Keratinocyte (primary cell): ENCODE data around the gene CDKN2AIP. TPM values are rescaled to one million over a fixed set of nuclear protein-coding genes. Genes with fewer than 3 reads are reported as not detected.

ENCODE experiments used
- DNase-seq: peaks from one replicate; pipeline ENCODE4 v3.0.0-alpha.2; 2011; ENCODE audit warnings: low read depth, missing footprints, low spot score
- FAIRE-seq: peaks from 2 replicates; lab custom pipeline; 2011; peaks lifted over from hg19 to GRCh38; lab: Jason Lieb, UNC
- H2AFZ ChIP-seq: 2 replicates; pipeline ENCODE4 v1.6.0; 2012; ENCODE audit warnings: low read length, control low read depth, inconsistent platforms; ENCODE audit not compliant: control insufficient read depth
- H3K27ac ChIP-seq: 2 replicates; pipeline ENCODE4 v1.5.1; 2011; ENCODE audit warnings: low read length; ENCODE audit not compliant: control insufficient read depth, insufficient read depth
- H3K27me3 ChIP-seq: 3 replicates; pipeline ENCODE4 v1.6.0; 2011; ENCODE audit warnings: low read length; ENCODE audit not compliant: control insufficient read depth, insufficient read depth; ENCODE audit errors: extremely low read depth
- H3K36me3 ChIP-seq, 2 experiments: 2 replicates in 1 of 2; 3 replicates in 1 of 2; pipeline ENCODE4 v1.5.1; 2011; ENCODE audit warnings: low read length in 2 of 2, mild to moderate bottlenecking in 1 of 2; ENCODE audit not compliant: control insufficient read depth in 2 of 2, insufficient read depth in 2 of 2; ENCODE audit errors: extremely low read depth in 1 of 2
- H3K4me1 ChIP-seq: 3 replicates; pipeline ENCODE4 v1.5.1; 2011; ENCODE audit warnings: low read length; ENCODE audit not compliant: control insufficient read depth, insufficient read depth; ENCODE audit errors: extremely low read depth
- H3K4me2 ChIP-seq: 3 replicates; pipeline ENCODE4 v1.6.0; 2011; ENCODE audit warnings: low read depth, low read length; ENCODE audit not compliant: control insufficient read depth, insufficient read depth; ENCODE audit errors: extremely low read depth
- H3K4me3 ChIP-seq, 3 experiments: fragments of 200-600 bp in 1 of 3; sonication (generic) in 1 of 3; 2 replicates in 2 of 3; 3 replicates in 1 of 3; pipeline ENCODE4 v1.5.1; 2011 to 2016; ENCODE audit warnings: low read length in 3 of 3, mild to moderate bottlenecking in 3 of 3, control low read depth in 2 of 3, inconsistent platforms in 1 of 3, low read depth in 1 of 3, mixed read lengths in 1 of 3, mixed run types in 1 of 3, moderate library complexity in 1 of 3; ENCODE audit not compliant: control insufficient read depth in 2 of 3, insufficient read depth in 2 of 3; ENCODE audit errors: extremely low read depth in 1 of 3
- H3K79me2 ChIP-seq: 2 replicates; pipeline ENCODE4 v1.6.0; 2012; ENCODE audit warnings: low read length; ENCODE audit not compliant: control insufficient read depth, insufficient read depth
- H3K9ac ChIP-seq: 3 replicates; pipeline ENCODE4 v1.6.0; 2011; ENCODE audit warnings: low read length; ENCODE audit not compliant: control insufficient read depth, insufficient read depth; ENCODE audit errors: extremely low read depth
- H3K9me1 ChIP-seq: 3 replicates; pipeline ENCODE4 v1.6.0; 2011; ENCODE audit warnings: low read length; ENCODE audit not compliant: control insufficient read depth, insufficient read depth; ENCODE audit errors: extremely low read depth
- H3K9me3 ChIP-seq: 2 replicates; pipeline ENCODE4 v1.5.1; 2012; ENCODE audit warnings: low read depth, low read length; ENCODE audit not compliant: control insufficient read depth
- H4K20me1 ChIP-seq: 3 replicates; pipeline ENCODE4 v1.6.0; 2011; ENCODE audit warnings: low read length; ENCODE audit not compliant: control insufficient read depth, insufficient read depth; ENCODE audit errors: extremely low read depth
- CTCF ChIP-seq, 3 experiments: IDR thresholded peaks in 1 of 3; conservative IDR thresholded peaks in 1 of 3; optimal IDR thresholded peaks in 1 of 3; 2 replicates in 2 of 3; 3 replicates in 1 of 3; pipeline versions ENCODE3 to v1.5.1; 2011; ENCODE audit warnings: low read length in 3 of 3, mild to moderate bottlenecking in 3 of 3, moderate library complexity in 2 of 3, control low read depth in 1 of 3, inconsistent platforms in 1 of 3; ENCODE audit not compliant: insufficient read depth in 2 of 3; ENCODE audit errors: extremely low read depth in 1 of 3
- EZH2 ChIP-seq: IDR thresholded peaks from one replicate; pipeline ENCODE4 v1.6.1; 2012; ENCODE audit warnings: inconsistent platforms, mild to moderate bottlenecking, low read length, moderate library complexity
- dilution Hi-C: fragments of 300-500 bp; cut with MboI; formaldehyde crosslinking; loops from one replicate; pipeline ENCODE4 v1.7.0; 2020; ENCODE audit warnings: low sequenced_read_pairs; ENCODE audit not compliant: extremely low pct_ligation_motif_present
- polyA plus RNA-seq, 5 experiments: library from polyadenylated mRNA; depleted of rRNA in 3 of 5; stranded (reverse) in 3 of 5; stranded (forward) in 1 of 5; unstranded in 1 of 5; fragments of >200 nt; gene quantifications; 1 replicate in 1 of 5; 2 replicates in 3 of 5; 3 replicates in 1 of 5; pipeline versions ENCODE4 v1.2.1 to v1.2.3, GENCODE V29; 2011 to 2012; ENCODE audit warnings: missing spikeins in 2 of 5, low read depth in 1 of 5, low replicate concordance in 1 of 5

CDKN2AIP gene
- polyA plus RNA-seq, 1 donor (not counting 4 experiments of a cell fraction or from before 2014, with no cell fraction given) = 13.6 TPM

- H3K79me2 ChIP-seq = no peaks in the 10 kb centered on the region
- no peak overlapping the region for H3K9ac ChIP-seq
- H3K4me1 ChIP-seq = no peaks in the 10 kb centered on the region
- no peak overlapping the region for H3K4me2 ChIP-seq
- dilution Hi-C loops = no loop called here
- no peak overlapping the region for H3K4me3 ChIP-seq
- H2AFZ ChIP-seq = no peak overlapping the region
- TF ChIP-seq CTCF (optimal IDR thresholded peaks at IDR 0.05 in 1 of 3, IDR thresholded peaks at IDR 0.05 in 1 of 3, conservative IDR thresholded peaks at IDR 0.05 in 1 of 3; ENCODE audit: extremely low read depth in 1 of 3, insufficient read depth in 2 of 3, low read length in 3 of 3) = no peak
- no peak for TF ChIP-seq EZH2
- FAIRE-seq (no peak), DNase-seq (no peak)
- no peak overlapping the region for H3K27ac ChIP-seq
- no peaks in the 10 kb centered on the region for H3K9me1 ChIP-seq
- no peaks in the 10 kb centered on the region for H3K9me3 ChIP-seq
- peaks cover 6% of the 10 kb centered on the region for H3K27me3 ChIP-seq
- no peaks in the 10 kb centered on the region for H3K36me3 ChIP-seq
- H4K20me1 ChIP-seq = no peaks in the 10 kb centered on the region
Observed at GRCh38 chr4:183411291-183411861, 33.1 kb upstream of the CDKN2AIP start.

- no peak overlapping the region for H3K4me3 ChIP-seq
- no peaks in the 10 kb centered on the region for H4K20me1 ChIP-seq
- dilution Hi-C loops = no loop called here
Observed at GRCh38 chr4:183412821-183413220, 31.6 kb upstream of the CDKN2AIP start.

More at GRCh38 chr4:183412821-183413220, 31.6 kb upstream of the CDKN2AIP start:
- no peaks in the 10 kb centered on the region for H3K9me3 ChIP-seq
- H3K4me2 ChIP-seq = no peak overlapping the region
- H3K9ac ChIP-seq = no peak overlapping the region
- no peaks in the 10 kb centered on the region for H3K9me1 ChIP-seq
- no peak overlapping the region for H2AFZ ChIP-seq
- FAIRE-seq (no peak), DNase-seq (no peak)
- no peak overlapping the region for H3K27ac ChIP-seq
- TF ChIP-seq EZH2 = no peak
- no peak for TF ChIP-seq CTCF (optimal IDR thresholded peaks at IDR 0.05 in 1 of 3, IDR thresholded peaks at IDR 0.05 in 1 of 3, conservative IDR thresholded peaks at IDR 0.05 in 1 of 3; ENCODE audit: extremely low read depth in 1 of 3, insufficient read depth in 2 of 3, low read length in 3 of 3)
- no peaks in the 10 kb centered on the region for H3K79me2 ChIP-seq
- no peaks in the 10 kb centered on the region for H3K4me1 ChIP-seq
- no peaks in the 10 kb centered on the region for H3K36me3 ChIP-seq
- peaks cover 6% of the 10 kb centered on the region for H3K27me3 ChIP-seq
